Measurements from ENCODE around the gene APH1B. TPM values are rescaled to one million over a fixed set of nuclear protein-coding genes. Genes with fewer than 3 reads are reported as not detected.
"Not testable (repeated sequence)": the region's sequence is repeated elsewhere in the genome, so short reads cannot be mapped to it uniquely, and the experiment has no call there.

The APH1B gene
- total and polyA plus RNA-seq, 2 of the 4 experiments (the other 2 are of a cell fraction): 7.0 to 7.7 TPM

- H4K91ac ChIP-seq (ENCODE audit: insufficient read depth, low read depth, low read length); H3K9ac ChIP-seq (ENCODE audit: low read depth, low read length); H2AFZ ChIP-seq (replicated peaks; ENCODE audit: low read length, poor library complexity); H3K27ac ChIP-seq (ENCODE audit: insufficient read depth, low read length); dilution Hi-C loops (cut with HindIII; ENCODE audit: low sequenced_read_pairs, unreplicated experiment); H3K36me3 ChIP-seq (ENCODE audit: control insufficient read depth, insufficient read depth, low read length); H2BK20ac ChIP-seq (ENCODE audit: low read depth, low read length); BruUV-seq (replicated peaks); H4K5ac ChIP-seq (ENCODE audit: low read depth, low read length); H4K20me1 ChIP-seq (ENCODE audit: insufficient read depth, low read length); H3K4me2 ChIP-seq (ENCODE audit: low read depth, low read length); H3K14ac ChIP-seq (replicated peaks; ENCODE audit: low read depth, low read length); H2AK5ac ChIP-seq (ENCODE audit: low read depth, low read length); POLR2A ChIA-PET (ENCODE audit: unreplicated experiment); H3K18ac ChIP-seq (ENCODE audit: low read depth, low read length); H2BK120ac ChIP-seq (ENCODE audit: low read depth, low read length); H3K4ac ChIP-seq (ENCODE audit: low read depth, low read length); H3K4me3 ChIP-seq (ENCODE audit: insufficient read depth, low read depth, low read length); H4K8ac ChIP-seq (ENCODE audit: low read depth in 2 of 2, low read length in 2 of 2); H3K56ac ChIP-seq (ENCODE audit: extremely low read depth, insufficient read depth, low read length); H2AK9ac ChIP-seq (replicated peaks; ENCODE audit: low read depth, low read length, poor library complexity); H2BK5ac ChIP-seq (ENCODE audit: low read depth, low read length, poor library complexity, severe bottlenecking); ATAC-seq (ENCODE audit: low read depth); H2BK15ac ChIP-seq (ENCODE audit: low read depth, low read length); H3K9me3 ChIP-seq (ENCODE audit: control insufficient read depth, insufficient read depth, low read length); H3K79me1 ChIP-seq (ENCODE audit: low read depth in 1 of 2, low read length in 2 of 2); H3K27me3 ChIP-seq (ENCODE audit: control insufficient read depth, insufficient read depth, low read length); intact Hi-C loops (cut with micrococcal nuclease); H3K23ac ChIP-seq (ENCODE audit: low read depth, low read length); in situ Hi-C loops (cut with MboI; ENCODE audit: low sequenced_read_pairs): not testable (repeated sequence)
- peaks cover 12% of the 10 kb centered on the region; the same call in 1 of the 2 replicates for H3K9me1 ChIP-seq (ENCODE audit: insufficient read depth, low read length)
- CTCF ChIA-PET: interaction anchor here (0.5 to 0.7 kb wide), 3 partner anchors 32 to 144 kb away, joined by 3 to 4 read pairs (median 3); no protein-coding TSS in a partner anchor
- DNase-seq: peak; percentile 59
- peaks cover 19% of the 10 kb centered on the region for H3K4me1 ChIP-seq (ENCODE audit: control insufficient read depth, insufficient read depth, low read length)
- no CpG with 5 or more reads among the region's 11 CpGs for WGBS, 2 experiments (ENCODE audit: extremely low coverage in 2 of 2, insufficient read length in 1 of 2)
These were observed 65.7 kb downstream of the APH1B start for GRCh38 chr15:63342996-63343562.

Measured in IMR-90 (cell line).